Measurements from ENCODE around the gene MED13L. TPM values are rescaled to one million over a fixed set of nuclear protein-coding genes. Genes with fewer than 3 reads are reported as not detected.

MED13L gene
- polyA plus RNA-seq, 1 donor: 83.4 TPM

DNA sequence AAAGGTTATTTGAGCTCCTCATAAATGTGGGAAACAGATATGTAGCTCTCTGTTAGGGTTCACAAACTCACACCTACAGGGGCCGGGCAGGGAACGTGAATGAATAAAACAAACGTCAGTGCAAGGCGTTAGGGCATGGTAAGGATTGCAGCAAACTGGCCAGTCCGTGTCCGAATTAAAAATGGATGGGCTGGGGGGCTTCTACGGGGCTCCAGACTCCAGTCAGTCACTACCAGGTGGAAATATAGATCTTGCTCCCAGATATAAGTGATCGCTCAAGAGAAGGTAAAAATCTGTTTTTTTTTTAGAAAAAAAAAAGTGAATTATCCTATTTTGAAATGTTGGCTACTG lies 333.1 kb downstream of the MED13L start:
- DNase-seq: no peak

DNA sequence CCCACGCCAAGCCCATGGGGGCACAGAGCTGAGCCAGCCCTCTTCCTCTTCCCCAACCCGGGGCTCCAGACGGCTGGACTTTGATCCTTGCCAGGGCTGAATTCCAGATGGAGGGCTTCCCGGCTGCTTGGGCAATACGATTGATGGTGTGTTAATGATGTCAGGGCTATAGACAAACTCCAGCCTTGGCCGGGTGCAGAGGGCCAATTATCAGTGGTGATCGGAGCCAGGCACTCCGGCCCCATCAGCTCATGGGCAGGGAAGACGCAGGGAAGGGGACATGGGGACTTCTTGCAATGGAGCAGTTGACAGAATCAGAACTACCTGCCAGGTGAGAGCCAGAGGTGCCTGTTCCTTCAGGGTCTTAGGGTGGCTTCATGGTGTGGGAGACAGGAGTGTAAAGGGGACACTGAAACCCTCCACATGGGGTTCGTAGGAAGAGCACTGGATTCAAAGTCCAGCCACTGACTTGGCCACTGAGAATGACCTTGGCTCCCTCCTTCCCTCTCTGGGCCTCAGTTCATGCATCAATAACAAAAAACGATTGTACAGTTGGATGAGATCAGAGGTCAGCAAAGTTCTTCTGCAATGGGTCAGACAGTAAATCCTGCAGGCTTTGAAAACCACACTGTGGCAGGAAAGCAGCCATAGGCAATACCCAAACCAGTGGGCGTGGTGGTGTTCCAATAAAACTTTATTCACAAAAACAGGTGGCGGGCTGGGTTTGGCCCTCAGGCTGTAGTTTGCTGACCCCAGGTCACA lies 333.7 kb downstream of the MED13L start:
- no peak for DNase-seq

DNA sequence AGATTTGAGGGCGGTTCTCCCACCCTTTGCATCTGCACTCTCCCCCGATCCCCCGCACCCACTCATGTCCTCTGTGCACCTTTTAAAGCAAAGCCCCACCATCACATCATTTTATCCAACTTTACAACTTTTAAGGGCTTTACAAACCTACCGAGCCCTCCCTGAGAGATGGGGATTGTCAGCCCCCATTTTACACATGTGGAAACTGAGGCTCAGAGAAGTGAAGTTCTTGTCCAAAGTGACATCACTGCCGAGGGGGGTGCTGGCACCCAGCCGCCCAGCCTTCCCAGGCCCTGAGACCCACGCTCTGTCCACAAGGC lies 334.2 kb downstream of the MED13L start:
- no peak for DNase-seq

DNA sequence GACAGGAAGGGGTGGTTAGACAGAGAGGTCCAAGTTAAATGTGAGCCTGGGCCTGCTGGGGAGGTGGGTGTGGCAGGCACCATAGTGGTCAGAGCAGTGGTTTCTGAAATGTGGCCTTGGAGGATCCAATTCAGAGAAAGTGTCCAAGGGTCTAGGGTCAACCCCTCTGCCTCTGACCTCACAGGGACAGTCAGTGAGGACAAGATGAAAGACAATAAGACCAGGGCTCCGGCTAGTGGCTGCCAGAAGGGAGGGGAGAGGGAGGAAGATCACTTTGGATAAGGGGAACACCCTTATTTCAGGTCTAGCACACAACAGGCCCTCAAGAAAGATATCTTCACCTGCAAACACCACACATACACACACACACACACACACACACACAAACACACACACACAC lies 335.1 kb downstream of the MED13L start:
- DNase-seq: no peak

DNA sequence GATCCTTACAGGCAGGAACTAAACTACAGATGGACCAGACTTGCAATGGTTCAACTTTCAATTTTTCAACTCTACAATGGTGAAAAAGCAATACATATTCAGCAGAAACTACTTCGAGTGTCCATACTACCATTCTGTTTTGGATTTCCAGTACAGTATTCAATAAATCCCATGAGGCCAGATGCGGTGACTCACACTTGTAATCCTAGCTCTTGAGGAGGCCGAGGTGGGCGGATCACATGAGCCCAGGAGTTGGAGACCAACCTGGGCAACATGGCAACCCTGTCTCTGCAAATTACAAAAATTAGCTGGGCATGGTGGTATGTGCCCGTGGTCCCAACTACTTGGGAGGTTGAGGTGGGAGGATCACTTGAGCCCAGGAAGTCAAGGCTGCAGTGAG lies 336.1 kb downstream of the MED13L start:
- no peak for DNase-seq

DNA sequence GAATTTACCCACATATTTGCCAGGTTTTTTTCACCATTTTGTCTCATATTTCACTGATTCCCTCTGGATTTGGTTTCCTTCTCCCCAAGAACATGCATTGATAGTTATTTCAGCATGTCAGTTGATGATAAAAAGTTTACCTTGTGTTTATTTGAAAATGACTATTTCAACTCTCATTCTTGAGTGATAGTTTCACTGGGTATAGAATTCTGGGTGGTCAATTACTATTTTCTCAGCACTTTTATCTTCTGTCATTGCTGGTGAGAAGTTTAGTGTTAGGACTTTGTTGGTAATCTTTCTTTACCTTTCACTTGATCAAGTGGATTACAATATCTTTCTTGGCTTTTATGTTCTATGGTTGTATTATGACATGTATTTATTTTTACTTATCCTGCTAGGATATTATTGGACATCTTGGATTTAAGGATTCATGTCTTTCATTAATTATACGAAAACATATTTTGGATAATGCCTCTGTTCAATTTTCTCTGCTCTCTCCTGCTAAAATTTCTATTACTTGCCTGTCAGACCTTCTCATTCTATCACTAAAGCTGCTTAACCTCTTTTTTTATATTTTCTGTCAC lies 338.6 kb downstream of the MED13L start:
- DNase-seq: no peak

DNA sequence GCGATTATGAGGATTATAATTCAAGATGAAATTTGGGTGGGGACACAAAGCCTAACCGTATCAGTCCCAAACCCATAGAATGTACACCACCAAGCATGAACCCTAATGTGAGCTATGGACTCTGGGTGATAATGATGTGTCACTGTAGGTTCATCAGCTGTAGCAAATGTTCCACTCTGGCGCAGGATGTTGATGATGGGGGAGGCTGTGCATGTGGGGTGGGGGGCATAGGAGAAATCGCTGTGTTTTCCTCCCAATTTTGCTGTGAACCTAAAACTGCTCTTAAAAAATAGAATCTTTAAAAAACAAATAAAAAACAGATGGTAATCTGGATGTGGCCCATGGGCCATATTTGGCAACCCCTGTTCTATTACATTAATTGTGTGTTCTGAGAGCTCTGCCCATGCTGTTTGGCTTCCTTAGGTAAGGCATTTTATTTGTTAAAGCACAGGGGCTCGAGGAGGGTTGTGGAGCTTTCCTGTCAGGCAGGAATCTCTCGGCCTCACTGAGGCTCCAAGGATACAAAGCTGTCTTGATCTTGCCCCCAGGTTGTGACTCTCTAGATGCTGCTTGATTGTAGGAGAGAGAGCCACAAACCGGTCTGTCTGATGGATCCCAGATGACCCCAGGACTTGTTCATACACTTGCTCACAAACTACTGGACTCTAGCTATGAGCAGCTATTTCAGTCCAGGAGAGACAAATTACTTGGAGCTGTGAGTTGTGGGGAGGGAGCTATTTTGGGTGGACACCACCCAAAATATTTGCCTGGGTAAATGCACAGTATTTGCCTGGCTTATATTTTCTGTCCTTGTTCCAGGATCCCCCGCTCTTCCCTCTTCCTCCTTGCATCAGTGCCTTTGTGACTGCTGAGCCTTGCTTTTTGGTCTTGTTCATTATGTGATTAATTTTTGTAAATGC lies 340.2 kb downstream of the MED13L start:
- no peak for DNase-seq

DNA sequence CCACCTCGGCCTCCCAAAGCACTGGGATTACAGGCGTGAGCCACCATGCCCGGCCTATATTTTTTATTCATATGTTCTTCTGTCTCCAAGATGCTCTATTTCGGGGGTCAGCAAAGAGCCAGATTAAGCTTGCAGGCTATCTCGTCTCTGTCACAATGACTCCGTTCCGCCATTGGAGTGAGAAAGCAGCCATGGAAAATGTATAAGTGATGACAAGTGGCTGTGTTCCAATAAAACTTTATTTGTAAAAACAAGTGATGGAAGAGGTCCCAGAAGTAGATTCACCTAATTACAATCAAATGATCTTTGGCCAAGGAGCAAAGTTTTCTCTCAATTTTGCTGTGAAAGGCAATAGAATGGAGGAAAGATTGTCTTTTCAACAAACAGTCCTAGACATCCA lies 342.6 kb downstream of the MED13L start:
- DNase-seq: no peak

DNA sequence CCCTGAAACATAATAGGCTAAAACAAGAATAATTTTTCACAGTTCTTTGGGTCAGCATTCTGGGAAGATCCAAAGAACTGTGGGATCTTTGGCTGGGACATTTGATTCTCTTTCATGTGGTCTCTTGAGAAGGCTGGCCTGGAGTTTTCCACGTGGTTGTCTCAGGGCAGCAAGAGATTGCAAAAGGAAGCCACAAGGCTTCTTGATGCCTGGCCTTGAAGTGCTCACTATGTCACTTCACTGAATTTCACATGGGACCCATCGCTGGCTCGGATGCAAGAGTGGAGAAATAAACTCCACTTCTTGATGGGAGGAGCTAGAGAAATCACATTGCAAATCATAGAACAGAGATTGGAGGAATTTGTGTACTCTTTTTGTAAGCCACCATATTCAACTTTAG lies 343.4 kb downstream of the MED13L start:
- DNase-seq: no peak

DNA sequence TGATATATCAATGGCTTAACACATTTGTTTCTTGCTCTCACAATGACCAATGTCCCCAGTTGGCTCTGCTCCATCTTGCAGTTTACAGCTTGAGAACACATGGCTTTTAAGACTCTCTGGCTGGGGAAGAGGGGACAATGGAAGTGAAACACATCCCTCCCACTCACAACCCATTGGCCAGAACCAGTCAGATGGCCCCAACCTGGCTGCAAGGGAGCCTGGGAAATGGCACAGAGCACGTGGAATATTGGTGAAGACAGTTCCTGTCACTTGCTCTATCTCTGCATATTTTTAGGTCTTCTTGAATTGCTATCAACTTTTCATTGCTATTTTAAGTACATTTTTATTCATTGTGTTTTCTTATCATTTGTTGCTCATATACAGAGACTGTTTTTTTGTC lies 345.4 kb downstream of the MED13L start:
- no peak for DNase-seq

DNA sequence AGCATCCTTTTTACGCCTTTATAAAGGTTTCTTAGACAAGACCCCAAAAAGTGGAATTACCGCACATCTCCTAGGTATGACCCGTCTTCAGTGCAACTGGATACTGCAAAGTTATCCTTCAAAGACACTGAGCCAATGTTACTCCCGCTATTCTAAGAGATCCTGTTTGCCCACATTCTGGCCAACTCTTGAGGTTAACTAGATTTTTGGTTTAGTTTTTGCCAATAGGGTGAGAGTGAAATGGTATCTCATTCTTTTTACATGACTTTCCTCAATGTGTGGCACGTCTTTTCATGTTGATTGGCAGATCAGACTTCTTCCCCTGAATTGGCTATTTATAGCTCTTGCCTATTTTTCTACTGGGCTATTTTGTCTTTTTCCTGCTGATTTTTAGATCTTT lies 347.2 kb downstream of the MED13L start:
- DNase-seq: no peak

DNA sequence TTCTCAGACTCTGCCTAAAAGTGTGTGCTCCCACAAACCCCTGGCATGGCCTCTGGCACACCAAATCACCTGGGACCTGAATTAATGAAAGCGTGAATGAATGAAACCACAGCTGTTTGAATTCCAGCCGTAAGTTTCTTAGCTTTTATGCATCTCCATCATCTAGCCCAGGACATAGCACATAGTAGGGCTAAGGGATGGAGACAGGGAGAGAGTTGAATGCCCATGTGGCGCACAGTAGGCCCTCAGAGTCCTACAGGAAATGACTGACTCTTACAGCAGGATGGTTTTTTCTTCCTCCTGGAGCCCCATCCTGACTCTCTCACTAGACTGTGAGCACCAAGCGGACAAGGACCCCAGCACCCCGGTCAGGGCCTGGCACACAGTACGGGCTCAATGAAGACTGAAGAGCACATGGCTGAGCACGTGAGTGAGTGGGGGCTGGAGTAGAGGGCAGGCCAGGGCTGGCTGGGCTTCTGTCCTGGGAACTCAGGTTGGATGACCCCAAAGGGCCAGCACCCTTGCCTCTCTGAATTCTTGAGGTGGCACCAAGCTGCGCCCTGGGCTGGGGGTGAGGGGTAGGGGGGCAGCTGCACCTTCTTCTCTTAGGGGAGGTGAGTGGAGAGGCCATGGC lies 351.3 kb downstream of the MED13L start:
- DNase-seq: no peak

DNA sequence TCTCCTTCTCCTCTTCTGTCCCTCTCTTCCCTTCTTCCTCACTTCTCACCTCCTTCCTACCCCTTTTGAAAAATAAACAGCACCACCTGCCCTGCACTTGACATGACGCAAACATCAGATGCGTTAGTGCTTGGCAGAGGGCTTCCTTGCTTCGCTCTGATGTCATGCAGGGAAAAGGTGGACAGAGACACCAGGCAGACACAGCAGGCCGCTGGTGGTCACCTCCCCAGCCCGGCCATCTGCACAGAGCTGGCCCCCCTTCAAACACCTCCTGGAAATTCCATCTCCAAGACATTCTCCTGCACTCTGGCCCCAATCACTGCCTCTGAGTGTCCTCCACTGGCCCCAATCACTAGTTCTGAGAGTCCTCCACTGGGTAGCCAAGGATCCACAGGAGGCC lies 353.6 kb downstream of the MED13L start:
- no peak for DNase-seq

DNA sequence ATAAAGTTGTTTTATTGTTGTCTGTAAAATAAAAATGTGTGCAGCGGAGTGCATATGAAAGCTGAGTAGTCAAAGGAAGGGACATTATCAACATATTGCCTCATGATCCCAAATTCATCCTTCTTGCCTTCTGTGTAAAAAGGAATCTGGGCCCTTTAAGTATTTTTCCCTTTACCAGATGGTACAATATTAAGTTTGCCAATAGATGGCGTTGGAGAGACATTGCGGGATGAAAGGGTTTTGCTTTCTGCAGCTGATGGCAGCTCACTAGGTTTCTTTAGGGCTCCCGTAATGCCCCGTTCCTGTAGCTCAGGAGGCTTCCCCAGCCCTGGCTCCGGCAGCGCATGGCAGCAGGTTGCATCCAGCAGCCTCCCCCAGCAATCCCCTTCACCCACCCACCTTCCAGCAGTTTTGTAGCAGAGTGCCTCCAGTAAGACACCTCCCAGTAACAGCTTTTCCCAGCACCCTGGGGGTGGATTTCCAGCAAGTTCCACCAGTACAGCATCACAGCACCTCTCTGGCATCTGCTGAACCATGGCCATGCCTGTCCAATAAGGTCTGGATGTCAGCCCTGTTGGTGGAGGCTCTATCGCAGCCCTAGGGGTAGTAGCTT lies 354.4 kb downstream of the MED13L start:
- no peak for DNase-seq

DNA sequence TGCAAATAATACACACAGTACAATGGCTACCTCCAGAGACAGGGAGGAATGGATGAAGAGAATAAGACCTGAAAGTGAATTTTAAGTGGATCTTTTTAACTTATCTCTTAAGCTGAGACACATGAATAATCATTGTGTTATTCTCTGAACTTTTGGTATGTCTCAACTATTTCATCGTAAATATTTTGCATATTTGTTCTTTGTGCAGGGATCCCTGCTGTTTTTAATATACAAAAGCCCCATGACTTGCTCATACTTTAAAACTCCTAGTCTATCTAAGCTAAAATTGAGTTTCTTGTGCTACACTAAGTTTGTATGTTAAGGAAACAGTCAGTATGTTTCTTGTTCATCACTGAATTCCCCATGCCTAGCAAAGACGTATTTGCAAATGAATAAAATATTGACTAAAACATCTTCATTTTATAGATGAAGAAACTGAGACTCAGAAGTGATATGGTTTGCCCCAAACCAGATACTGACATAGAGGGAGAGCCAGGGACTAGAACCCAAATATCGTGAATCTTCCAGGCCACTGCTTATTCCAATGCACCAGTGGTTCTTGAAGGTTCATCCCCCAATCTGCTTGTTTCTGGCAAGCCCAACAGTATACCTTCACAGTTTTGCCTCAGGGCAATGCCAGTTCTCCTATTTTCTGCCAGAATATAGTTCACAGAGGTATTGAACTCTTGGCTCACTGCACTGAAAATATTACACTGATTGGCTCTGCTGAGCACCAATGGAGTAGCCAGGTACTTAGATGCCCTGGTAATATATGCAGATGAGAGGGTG lies 356.9 kb downstream of the MED13L start:
- no peak for DNase-seq

DNA sequence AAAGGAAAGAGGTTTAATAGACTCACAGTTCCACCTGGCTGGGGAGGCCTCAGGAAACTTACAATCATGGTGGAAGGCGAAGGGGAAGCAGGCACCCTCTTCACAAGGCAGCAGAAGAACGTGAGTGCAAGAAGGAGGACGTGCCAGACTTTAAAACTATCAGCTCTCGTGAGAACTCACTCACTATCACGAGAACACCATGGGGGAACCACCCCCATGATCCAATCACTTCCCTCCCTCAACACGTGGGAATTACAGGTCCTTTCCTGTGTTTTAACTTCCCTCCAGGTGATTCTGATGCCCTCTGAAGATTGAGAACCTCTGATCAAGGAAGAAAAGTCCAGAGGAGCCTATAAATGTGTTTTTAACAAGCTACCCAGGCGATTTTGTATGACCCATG lies 358.7 kb downstream of the MED13L start:
- DNase-seq: no peak

DNA sequence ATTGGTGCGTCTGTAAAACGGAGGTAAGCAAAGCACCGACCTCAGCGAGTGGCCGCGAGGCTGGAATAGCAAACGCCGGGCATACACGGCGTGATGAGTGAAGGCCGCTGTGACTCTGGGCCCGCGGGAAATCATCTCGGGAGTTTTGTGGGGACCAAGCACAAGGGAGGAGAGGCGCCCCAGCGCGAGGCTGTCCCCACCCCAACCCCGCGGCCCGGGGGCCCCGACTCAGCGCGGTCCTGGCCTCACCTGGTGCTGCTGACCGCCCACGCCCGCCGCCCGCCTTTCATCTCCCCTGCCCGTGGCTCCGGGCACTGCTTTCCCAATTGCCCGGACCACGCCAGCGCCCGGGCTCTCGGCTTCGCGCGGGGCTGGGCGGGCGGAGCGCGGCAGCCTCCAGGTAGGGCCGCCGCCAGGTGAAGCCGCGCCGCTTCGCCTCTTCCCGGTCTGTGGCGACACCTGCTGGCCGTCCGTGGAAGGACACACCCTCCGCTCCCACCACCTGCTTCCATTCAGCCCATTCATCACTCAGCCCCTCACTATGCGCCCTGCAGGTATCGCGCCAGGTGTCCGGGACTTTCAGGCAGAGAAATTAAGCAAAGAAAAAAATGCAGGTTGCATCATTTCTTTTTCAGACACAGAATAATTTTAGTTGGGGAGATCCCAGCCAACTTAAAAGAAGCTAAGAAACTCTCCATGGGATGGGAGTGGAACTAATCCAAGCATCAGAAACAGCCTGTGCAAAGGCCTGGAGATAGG lies 360.4 kb downstream of the MED13L start:
- peak; percentile 39 for DNase-seq

DNA sequence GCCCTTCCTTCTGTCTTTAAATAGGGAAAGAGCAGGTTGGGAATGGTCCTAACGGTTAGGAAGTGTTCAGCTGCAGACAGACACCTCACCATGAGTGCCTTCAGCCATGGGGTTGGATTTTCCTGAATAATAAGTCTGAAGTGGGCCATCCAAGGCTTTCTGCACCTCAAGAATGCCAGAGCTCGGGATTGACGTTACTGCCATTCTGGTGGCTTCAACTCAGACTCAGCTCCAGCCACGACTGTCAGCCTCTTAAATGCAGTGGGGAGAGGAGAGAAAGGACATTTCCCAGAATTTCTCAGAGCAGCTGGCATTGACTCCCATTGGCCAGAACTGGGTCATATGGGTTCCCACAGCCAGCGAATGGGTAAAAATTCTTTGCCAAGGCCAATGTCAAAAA lies 363.4 kb downstream of the MED13L start:
- no peak for DNase-seq

DNA sequence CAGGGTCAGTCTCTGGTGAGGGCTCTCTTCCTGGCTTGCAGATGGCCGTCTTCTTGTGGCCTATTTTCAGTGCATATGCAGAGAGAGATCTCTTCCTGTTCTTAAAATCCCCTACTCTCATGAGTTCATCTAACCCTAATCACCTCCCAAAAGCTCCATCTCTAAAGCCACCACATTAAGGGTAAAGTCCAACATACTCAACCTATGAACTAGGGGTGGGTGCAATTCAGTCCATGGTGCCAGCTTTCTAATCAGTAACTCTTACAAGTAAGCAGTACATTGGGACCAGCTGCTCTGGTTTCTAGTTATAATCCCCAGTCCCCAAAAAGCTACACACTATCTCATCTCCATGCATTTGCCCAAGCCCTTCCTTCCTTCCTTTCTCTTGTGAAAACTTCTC lies 365.1 kb downstream of the MED13L start:
- DNase-seq: no peak

DNA sequence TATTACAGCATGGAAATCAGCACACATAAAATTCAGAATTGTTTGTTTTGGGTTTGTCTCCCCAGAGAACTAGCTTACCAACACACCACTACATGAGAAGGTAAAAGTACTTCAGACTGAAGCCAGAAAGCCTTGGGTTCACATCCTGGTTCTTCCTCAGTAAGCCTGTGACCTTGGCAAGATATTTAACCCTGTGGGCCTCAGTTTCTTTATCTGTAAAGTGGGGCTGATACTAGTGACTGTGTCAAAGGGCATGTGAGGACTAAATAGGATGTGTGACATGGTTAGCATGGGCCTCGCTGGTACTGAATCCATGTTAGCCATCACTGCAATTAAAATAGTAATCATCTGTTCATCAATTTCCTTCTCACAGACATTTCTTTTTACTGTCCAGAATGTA lies 366.1 kb downstream of the MED13L start:
- no peak for DNase-seq

DNA sequence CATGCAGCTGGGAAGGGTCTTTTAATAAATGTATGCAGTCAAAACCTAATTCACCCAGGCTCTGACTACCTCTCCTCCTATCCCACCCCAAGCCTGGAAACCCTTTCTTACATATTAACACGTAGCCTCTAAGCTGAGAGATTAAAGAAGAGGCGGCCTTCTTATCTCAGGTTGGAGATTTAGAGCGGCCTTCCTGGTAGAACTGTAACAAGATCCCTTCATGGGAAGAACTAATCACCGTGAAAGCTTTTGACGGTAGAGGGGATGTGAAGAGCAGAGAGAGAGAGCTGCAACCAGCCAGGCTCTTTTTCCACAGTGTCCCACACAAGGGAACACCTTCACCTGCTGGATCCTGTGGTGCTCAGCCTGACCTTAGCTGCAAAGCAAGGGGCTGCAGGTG lies 367.4 kb downstream of the MED13L start:
- no peak for DNase-seq

Data from left kidney (tissue), 2 donors.